ENCODE measurements around the gene SLC6A13. TPM values are rescaled to one million over a fixed set of nuclear protein-coding genes. Genes with fewer than 3 reads are reported as not detected.

Gene SLC6A13
- total RNA-seq, 1 experiment from 2014 or later = 3.5 TPM

GRCh38 chr12:209851-210250, 52.8 kb downstream of the SLC6A13 start:
- BruUV-seq (replicated peaks) = no TSS peak
- peaks cover 9% of the 10 kb centered on the region for H3K36me3 Mint-ChIP-seq (ENCODE audit: insufficient read depth, unreplicated experiment)
- H3K27me3 Mint-ChIP-seq (ENCODE audit: unreplicated experiment) = peaks cover 93% of the 10 kb centered on the region
- DNase-seq = no peak
- no peak overlapping the region for H3K27ac Mint-ChIP-seq (ENCODE audit: unreplicated experiment)
- H3K9me3 Mint-ChIP-seq (ENCODE audit: low read depth, unreplicated experiment) = no peaks in the 10 kb centered on the region
- intact Hi-C loops (cut with micrococcal nuclease; ENCODE audit: unreplicated experiment) = no loop called here
- no peak overlapping the region for H3K4me3 Mint-ChIP-seq (ENCODE audit: low read depth, unreplicated experiment)
- CTCF ChIA-PET = interaction anchor here (0.9 kb wide), 1 partner anchor 20 kb away, joined by 3 read pairs; no protein-coding TSS in a partner anchor
- no peak for TF ChIP-seq CTCF (IDR thresholded peaks at IDR 0.05; ENCODE audit: unreplicated experiment)
- peaks cover 22% of the 10 kb centered on the region for H3K4me1 Mint-ChIP-seq (ENCODE audit: low read depth, unreplicated experiment)

GRCh38 chr12:209246-209645, 53.4 kb downstream of the SLC6A13 start:
- no TSS peak for BruUV-seq (replicated peaks)
- intact Hi-C loops (cut with micrococcal nuclease; ENCODE audit: unreplicated experiment) = no loop called here

GRCh38 chr12:208813-209212, 53.8 kb downstream of the SLC6A13 start:
- H3K4me1 Mint-ChIP-seq (ENCODE audit: low read depth, unreplicated experiment) = peaks cover 18% of the 10 kb centered on the region
- H3K36me3 Mint-ChIP-seq (ENCODE audit: insufficient read depth, unreplicated experiment) = peaks cover 9% of the 10 kb centered on the region
- TF ChIP-seq CTCF (IDR thresholded peaks at IDR 0.05; ENCODE audit: unreplicated experiment) = no peak
- H3K27me3 Mint-ChIP-seq (ENCODE audit: unreplicated experiment) = peaks cover 83% of the 10 kb centered on the region
- H3K9me3 Mint-ChIP-seq (ENCODE audit: low read depth, unreplicated experiment) = no peaks in the 10 kb centered on the region
- H3K27ac Mint-ChIP-seq (ENCODE audit: unreplicated experiment) = no peak overlapping the region
- no peak overlapping the region for H3K4me3 Mint-ChIP-seq (ENCODE audit: low read depth, unreplicated experiment)
- CTCF ChIA-PET = no interaction called here
- intact Hi-C loops (cut with micrococcal nuclease; ENCODE audit: unreplicated experiment) = no loop called here
- no TSS peak for BruUV-seq (replicated peaks)
- DNase-seq = no peak

More at GRCh38 chr12:209246-209645, 53.4 kb downstream of the SLC6A13 start:
- CTCF ChIA-PET = no interaction called here
- peaks cover 22% of the 10 kb centered on the region for H3K4me1 Mint-ChIP-seq (ENCODE audit: low read depth, unreplicated experiment)
- H3K27me3 Mint-ChIP-seq (ENCODE audit: unreplicated experiment) = peaks cover 87% of the 10 kb centered on the region
- no peaks in the 10 kb centered on the region for H3K9me3 Mint-ChIP-seq (ENCODE audit: low read depth, unreplicated experiment)
- no peak for TF ChIP-seq CTCF (IDR thresholded peaks at IDR 0.05; ENCODE audit: unreplicated experiment)
- H3K36me3 Mint-ChIP-seq (ENCODE audit: insufficient read depth, unreplicated experiment) = peaks cover 9% of the 10 kb centered on the region
- no peak overlapping the region for H3K4me3 Mint-ChIP-seq (ENCODE audit: low read depth, unreplicated experiment)
- H3K27ac Mint-ChIP-seq (ENCODE audit: unreplicated experiment) = no peak overlapping the region
- no peak for DNase-seq

- Mint-ChIP-seq H3K9me3 (ENCODE audit: low read depth, unreplicated experiment) (no peaks in the 10 kb centered on the region), H3K27ac (ENCODE audit: unreplicated experiment) (no peak overlapping the region), H3K4me3 (ENCODE audit: low read depth, unreplicated experiment) (no peak overlapping the region), H3K36me3 (ENCODE audit: insufficient read depth, unreplicated experiment) (no peaks in the 10 kb centered on the region), H3K27me3 (ENCODE audit: unreplicated experiment) (peaks cover 75% of the 10 kb centered on the region), H3K4me1 (ENCODE audit: low read depth, unreplicated experiment) (peaks cover 7% of the 10 kb centered on the region)
- CTCF ChIA-PET = no interaction called here
- no TSS peak for BruUV-seq (replicated peaks)
- no peak for DNase-seq
- no peak for TF ChIP-seq CTCF (IDR thresholded peaks at IDR 0.05; ENCODE audit: unreplicated experiment)
- intact Hi-C loops (cut with micrococcal nuclease; ENCODE audit: unreplicated experiment) = no loop called here
These were observed 54.8 kb downstream of the SLC6A13 start for GRCh38 chr12:207804-208203.

Measured in Calu3 (cell line).